Measurements from ENCODE around the gene SUMO3.

The SUMO3 gene

DNA sequence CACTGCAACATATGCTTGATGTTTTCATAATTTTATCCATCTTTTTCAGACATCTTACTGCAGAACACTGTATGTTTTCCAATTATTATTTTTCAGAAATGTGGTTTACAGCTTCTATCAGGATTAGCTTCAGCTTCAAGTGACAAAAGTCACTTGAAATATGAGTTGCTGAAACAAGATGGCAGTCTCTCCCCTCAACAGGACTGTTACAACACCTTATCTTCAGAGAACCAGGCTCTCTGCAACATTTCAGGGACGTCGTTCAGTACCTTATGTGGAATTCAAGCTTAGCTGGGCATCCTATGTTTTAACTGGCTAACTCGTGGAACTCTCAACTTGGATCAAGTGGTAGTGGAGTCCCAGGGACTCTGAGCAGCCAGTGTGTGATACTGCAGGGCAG lies 14.2 kb downstream of the SUMO3 start:
- Histone ChIP-seq H3K36me3 (ENCODE audit: control insufficient read depth in 1 of 2, insufficient read depth in 2 of 2, low read length in 2 of 2) (peaks cover 17 to 44% of the 10 kb centered on the region in 2 donors), H3K27ac (ENCODE audit: low read depth, low read length) (no peak overlapping the region), H3K4me3 (ENCODE audit: low read depth in 1 of 2, low read length in 2 of 2) (no peak overlapping the region), H3K27me3 (ENCODE audit: control insufficient read depth in 1 of 2, insufficient read depth in 2 of 2, low read length in 2 of 2) (no peaks in the 10 kb centered on the region), H3K4me1 (ENCODE audit: control insufficient read depth in 1 of 2, insufficient read depth in 2 of 2, low read length in 2 of 2) (peaks cover 22 to 23% of the 10 kb centered on the region in 2 donors), H3K9me3 (ENCODE audit: control insufficient read depth in 1 of 2, low read length in 2 of 2) (no peaks in the 10 kb centered on the region), H3K9ac (ENCODE audit: low read depth in 1 of 2, low read length in 2 of 2) (no peak overlapping the region)

DNA sequence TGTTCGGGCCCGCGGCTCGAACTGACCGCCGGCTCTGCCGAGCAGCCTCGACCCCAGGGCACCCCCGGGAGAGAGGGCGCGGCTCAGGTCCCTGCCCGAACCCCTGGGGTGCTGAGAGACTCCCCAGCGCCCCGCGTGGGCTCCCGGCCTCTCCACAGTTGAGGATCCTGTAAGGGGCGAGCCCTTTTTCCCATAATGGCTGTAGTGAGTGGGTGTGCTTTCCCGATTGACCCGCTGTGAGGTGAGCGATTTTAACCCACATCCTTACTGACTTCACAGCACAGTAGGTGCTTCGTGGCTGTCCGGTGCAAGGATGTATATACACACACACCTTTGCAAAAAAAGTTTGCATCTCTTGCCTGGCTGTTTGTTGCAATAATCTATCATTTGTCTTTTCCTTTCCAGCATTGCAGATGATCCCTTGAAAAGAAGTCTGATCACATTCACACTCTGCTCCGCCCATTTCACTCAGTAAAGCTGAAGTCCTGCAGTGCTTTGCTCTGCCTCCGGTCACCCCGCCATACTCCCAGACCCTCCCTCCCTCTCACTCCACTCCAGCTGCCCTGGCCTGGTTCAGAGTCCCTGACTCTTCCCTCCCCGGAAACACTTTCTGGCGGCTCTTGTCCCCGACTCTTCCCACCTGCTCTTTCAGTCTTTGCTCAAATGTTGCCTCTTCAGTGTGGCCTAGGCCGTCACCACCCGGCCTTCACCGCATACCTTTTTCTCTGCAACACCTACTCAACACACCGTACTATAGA lies 15.3 kb downstream of the SUMO3 start:
- H3K4me3 ChIP-seq (ENCODE audit: low read depth in 1 of 2, low read length in 2 of 2), result peak overlapping the region; percentile 78 to 80
- H3K9ac ChIP-seq (ENCODE audit: low read depth in 1 of 2, low read length in 2 of 2), result peak overlapping the region; percentile 48 to 62
- no peak overlapping the region for H3K27ac ChIP-seq (ENCODE audit: low read depth, low read length)
- H3K4me1 ChIP-seq (ENCODE audit: control insufficient read depth in 1 of 2, insufficient read depth in 2 of 2, low read length in 2 of 2), result peaks cover 22 to 23% of the 10 kb centered on the region in 2 donors
- H3K9me3 ChIP-seq (ENCODE audit: control insufficient read depth in 1 of 2, low read length in 2 of 2), result no peaks in the 10 kb centered on the region
- H3K27me3 ChIP-seq (ENCODE audit: control insufficient read depth in 1 of 2, insufficient read depth in 2 of 2, low read length in 2 of 2), result no peaks in the 10 kb centered on the region
- H3K36me3 ChIP-seq (ENCODE audit: control insufficient read depth in 1 of 2, insufficient read depth in 2 of 2, low read length in 2 of 2), result peaks cover 17 to 42% of the 10 kb centered on the region in 2 donors

DNA sequence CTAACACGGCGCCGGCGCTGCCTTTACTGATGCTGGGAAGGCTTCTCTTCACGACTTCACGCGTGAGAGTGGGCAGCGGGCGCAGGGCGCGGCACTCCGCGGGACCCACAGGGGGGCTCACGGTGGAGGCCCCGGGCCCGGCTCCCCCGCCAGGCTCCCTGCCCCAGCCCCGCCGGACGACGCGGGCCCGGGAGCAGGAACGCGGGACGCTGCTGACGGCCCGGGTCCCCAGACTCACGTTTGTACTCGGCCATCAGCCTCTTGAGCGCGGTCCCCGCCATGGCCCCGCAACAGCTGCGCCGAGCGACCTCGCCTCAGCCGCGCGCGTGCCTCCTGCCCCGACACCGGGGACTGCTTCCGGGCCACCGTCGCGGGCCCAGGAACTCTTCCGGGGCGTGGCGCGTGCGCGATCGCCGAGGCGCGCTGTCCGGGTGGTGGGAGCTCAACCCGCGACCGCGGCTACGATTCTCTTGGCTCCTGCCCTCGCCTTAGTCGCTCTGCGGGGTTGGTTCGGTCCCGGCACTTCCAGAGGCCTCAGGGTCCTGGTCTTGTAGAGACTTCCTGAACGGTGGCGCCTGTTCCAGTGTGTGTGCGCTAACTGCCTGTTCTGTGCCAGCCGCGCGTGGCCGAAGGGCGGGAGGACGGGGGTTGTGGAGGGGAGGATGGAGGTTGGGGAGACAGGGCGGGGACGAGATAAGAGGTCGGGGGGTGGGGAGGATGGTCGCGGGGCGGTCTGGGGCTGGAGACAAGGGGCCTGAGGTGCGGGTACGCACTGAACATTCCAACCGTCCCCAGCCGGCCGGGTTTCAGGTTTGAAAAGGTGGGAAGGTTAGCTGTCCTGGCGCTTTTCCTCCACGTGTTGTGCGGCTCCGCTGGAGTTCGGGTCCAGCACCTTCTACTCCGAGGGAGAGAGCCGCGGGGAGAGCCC lies 16.1 kb downstream of the SUMO3 start, which contains the start of gene UBE2G2:
UBE2G2 (minus strand) TSS at position 353 of the 928 bp plus-strand sequence; CDS start at position 281, 72 bp downstream.
- Histone ChIP-seq H3K4me3 (ENCODE audit: low read depth in 1 of 2, low read length in 2 of 2) (peak within 1 kb of the TSS; percentile 78 to 80), H3K27me3 (ENCODE audit: control insufficient read depth in 1 of 2, insufficient read depth in 2 of 2, low read length in 2 of 2) (no peaks in the 10 kb centered on the region), H3K9me3 (ENCODE audit: control insufficient read depth in 1 of 2, low read length in 2 of 2) (no peaks in the 10 kb centered on the region), H3K27ac (ENCODE audit: low read depth, low read length) (peak within 1 kb of the TSS; percentile 65), H3K36me3 (ENCODE audit: control insufficient read depth in 1 of 2, insufficient read depth in 2 of 2, low read length in 2 of 2) (peaks cover 9 to 35% of the 10 kb centered on the region in 2 donors), H3K4me1 (ENCODE audit: control insufficient read depth in 1 of 2, insufficient read depth in 2 of 2, low read length in 2 of 2) (peaks cover 22 to 23% of the 10 kb centered on the region in 2 donors), H3K9ac (ENCODE audit: low read depth in 1 of 2, low read length in 2 of 2) (peak within 1 kb of the TSS; percentile 54 to 62)

DNA sequence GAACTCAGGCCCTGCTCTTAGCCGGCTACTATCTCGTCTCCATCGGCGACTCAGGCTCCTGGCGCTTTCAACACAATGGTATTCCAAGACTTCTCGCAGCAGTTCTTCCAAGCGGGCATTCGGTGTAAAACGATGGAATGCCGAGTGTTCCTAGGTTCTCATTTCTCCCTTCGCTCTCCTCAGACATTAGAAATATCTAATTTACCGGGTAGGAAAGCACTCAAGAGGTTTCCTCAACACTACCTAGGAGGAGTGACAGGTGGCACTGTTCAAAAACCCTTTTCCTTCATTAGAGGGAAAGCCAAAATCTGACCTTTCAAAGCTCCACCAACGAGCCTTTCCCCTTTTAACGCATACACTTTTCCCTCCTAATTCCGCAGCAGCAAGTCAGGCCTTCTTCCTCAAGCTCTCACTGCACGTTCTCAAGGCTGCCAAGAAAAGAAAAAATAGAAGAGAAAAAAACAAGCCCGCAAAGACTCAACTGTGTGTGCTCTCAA lies 16.8 kb downstream of the SUMO3 start:
- H3K27ac ChIP-seq (ENCODE audit: low read depth, low read length), result no peak overlapping the region
- peaks cover 22 to 23% of the 10 kb centered on the region in 2 donors for H3K4me1 ChIP-seq (ENCODE audit: control insufficient read depth in 1 of 2, insufficient read depth in 2 of 2, low read length in 2 of 2)
- no peaks in the 10 kb centered on the region for H3K27me3 ChIP-seq (ENCODE audit: control insufficient read depth in 1 of 2, insufficient read depth in 2 of 2, low read length in 2 of 2)
- no peaks in the 10 kb centered on the region for H3K9me3 ChIP-seq (ENCODE audit: control insufficient read depth in 1 of 2, low read length in 2 of 2)
- H3K36me3 ChIP-seq (ENCODE audit: control insufficient read depth in 1 of 2, insufficient read depth in 2 of 2, low read length in 2 of 2), result peaks cover 6 to 32% of the 10 kb centered on the region in 2 donors
- peak overlapping the region; percentile 54 to 62 for H3K9ac ChIP-seq (ENCODE audit: low read depth in 1 of 2, low read length in 2 of 2)
- H3K4me3 ChIP-seq (ENCODE audit: low read depth in 1 of 2, low read length in 2 of 2), result peak overlapping the region; percentile 78 to 80

DNA sequence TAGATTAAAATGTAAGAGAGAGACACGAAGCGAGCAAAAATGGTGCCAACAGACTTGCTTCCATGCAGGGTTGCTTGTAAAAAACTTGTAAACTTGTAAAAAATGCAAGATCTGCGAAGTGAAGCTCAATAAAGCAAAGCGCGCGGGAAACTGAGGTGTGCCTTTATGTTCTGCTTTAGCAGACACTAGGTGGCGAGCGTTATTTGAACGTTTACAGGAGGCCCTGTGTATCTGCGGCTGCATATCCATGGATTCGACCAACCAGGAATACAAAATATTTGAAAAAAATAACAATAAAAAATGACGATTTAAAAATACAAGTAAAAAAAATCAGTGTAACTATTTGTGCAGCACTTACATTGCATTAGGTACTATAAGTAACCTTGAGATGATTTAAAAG lies 17.8 kb downstream of the SUMO3 start:
- peak overlapping the region in 1 of 2 donors; percentile 78 for H3K4me3 ChIP-seq (ENCODE audit: low read depth in 1 of 2, low read length in 2 of 2)
- no peaks in the 10 kb centered on the region for H3K27me3 ChIP-seq (ENCODE audit: control insufficient read depth in 1 of 2, insufficient read depth in 2 of 2, low read length in 2 of 2)
- H3K4me1 ChIP-seq (ENCODE audit: control insufficient read depth in 1 of 2, insufficient read depth in 2 of 2, low read length in 2 of 2), result peaks cover 22 to 23% of the 10 kb centered on the region in 2 donors
- H3K9ac ChIP-seq (ENCODE audit: low read depth in 1 of 2, low read length in 2 of 2), result peak overlapping the region in 1 of 2 donors; percentile 54
- peaks cover 0 to 28% of the 10 kb centered on the region in 2 donors for H3K36me3 ChIP-seq (ENCODE audit: control insufficient read depth in 1 of 2, insufficient read depth in 2 of 2, low read length in 2 of 2)
- no peaks in the 10 kb centered on the region for H3K9me3 ChIP-seq (ENCODE audit: control insufficient read depth in 1 of 2, low read length in 2 of 2)
- H3K27ac ChIP-seq (ENCODE audit: low read depth, low read length), result no peak overlapping the region

DNA sequence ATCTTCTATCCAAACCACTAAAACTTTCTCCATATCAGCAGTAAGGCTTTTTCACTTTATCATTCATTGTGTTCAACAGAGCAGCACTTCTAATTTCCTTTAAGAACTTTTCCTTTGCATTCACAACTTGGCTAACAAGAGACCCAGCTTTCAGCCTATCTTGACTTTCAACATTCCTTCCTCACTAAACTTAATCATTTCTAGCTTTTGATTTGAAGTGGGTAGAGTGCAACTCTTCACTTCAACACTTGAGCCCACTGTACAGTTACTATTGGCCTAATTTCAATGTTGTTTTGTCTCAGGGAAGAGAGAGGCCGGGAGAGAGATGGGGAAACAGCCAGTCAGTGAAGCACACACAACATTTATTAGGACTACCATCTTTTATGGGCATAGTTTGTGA lies 18.2 kb downstream of the SUMO3 start:
- Histone ChIP-seq H3K27me3 (ENCODE audit: control insufficient read depth in 1 of 2, insufficient read depth in 2 of 2, low read length in 2 of 2) (no peaks in the 10 kb centered on the region), H3K4me1 (ENCODE audit: control insufficient read depth in 1 of 2, insufficient read depth in 2 of 2, low read length in 2 of 2) (peaks cover 22 to 23% of the 10 kb centered on the region in 2 donors), H3K4me3 (ENCODE audit: low read depth in 1 of 2, low read length in 2 of 2) (no peak overlapping the region), H3K27ac (ENCODE audit: low read depth, low read length) (no peak overlapping the region), H3K9me3 (ENCODE audit: control insufficient read depth in 1 of 2, low read length in 2 of 2) (no peaks in the 10 kb centered on the region), H3K9ac (ENCODE audit: low read depth in 1 of 2, low read length in 2 of 2) (no peak overlapping the region), H3K36me3 (ENCODE audit: control insufficient read depth in 1 of 2, insufficient read depth in 2 of 2, low read length in 2 of 2) (peaks cover 0 to 23% of the 10 kb centered on the region in 2 donors)

DNA sequence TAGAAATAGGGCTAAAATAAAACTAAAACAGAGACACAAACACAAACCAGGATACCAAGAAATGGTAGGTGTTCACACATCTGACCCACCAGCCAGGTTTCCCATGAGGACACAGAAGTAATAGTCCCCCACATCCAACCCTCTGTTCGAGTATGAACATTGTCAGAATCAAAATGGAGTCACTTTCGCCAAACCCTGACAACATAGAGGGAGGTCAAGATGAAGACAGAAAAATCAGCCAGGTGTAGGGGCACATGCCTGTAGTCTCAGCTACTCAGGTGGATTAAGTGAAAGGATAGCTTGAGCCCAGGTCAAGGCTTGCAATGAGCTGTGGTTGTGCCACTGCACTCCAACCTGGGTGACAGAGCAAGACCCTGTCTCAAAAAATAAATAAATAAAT lies 20.1 kb downstream of the SUMO3 start:
- H3K4me1 ChIP-seq (ENCODE audit: control insufficient read depth in 1 of 2, insufficient read depth in 2 of 2, low read length in 2 of 2), result peaks cover 30 to 32% of the 10 kb centered on the region in 2 donors
- H3K4me3 ChIP-seq (ENCODE audit: low read depth in 1 of 2, low read length in 2 of 2), result no peak overlapping the region
- no peak overlapping the region for H3K9ac ChIP-seq (ENCODE audit: low read depth in 1 of 2, low read length in 2 of 2)
- peaks cover 0 to 18% of the 10 kb centered on the region in 2 donors for H3K36me3 ChIP-seq (ENCODE audit: control insufficient read depth in 1 of 2, insufficient read depth in 2 of 2, low read length in 2 of 2)
- H3K27ac ChIP-seq (ENCODE audit: low read depth, low read length), result no peak overlapping the region
- no peaks in the 10 kb centered on the region for H3K27me3 ChIP-seq (ENCODE audit: control insufficient read depth in 1 of 2, insufficient read depth in 2 of 2, low read length in 2 of 2)
- H3K9me3 ChIP-seq (ENCODE audit: control insufficient read depth in 1 of 2, low read length in 2 of 2), result no peaks in the 10 kb centered on the region

DNA sequence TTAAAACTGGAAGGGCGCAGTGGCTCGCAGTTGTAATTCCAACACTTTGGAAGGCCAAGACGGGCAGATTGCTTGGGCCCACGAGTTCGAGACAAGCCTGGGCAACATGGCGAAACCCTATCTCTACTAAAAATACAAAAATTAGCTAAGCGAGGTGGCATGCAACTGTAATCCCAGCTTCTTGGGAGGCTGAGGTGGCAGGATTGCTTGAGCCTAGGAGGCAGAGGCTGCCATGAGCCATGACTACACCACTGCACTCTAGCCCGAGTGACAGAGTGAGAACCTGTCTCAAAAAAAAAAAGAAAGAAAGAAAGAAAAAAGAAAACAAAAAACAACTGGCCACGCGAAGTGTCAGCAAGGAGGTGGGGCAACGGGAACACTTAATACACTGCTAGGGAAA lies 22.5 kb downstream of the SUMO3 start:
- Histone ChIP-seq H3K4me3 (ENCODE audit: low read depth in 1 of 2, low read length in 2 of 2) (no peak overlapping the region), H3K4me1 (ENCODE audit: control insufficient read depth in 1 of 2, insufficient read depth in 2 of 2, low read length in 2 of 2) (peaks cover 23 to 29% of the 10 kb centered on the region in 2 donors), H3K27ac (ENCODE audit: low read depth, low read length) (no peak overlapping the region), H3K36me3 (ENCODE audit: control insufficient read depth in 1 of 2, insufficient read depth in 2 of 2, low read length in 2 of 2) (peaks cover 0 to 23% of the 10 kb centered on the region in 2 donors), H3K27me3 (ENCODE audit: control insufficient read depth in 1 of 2, insufficient read depth in 2 of 2, low read length in 2 of 2) (no peaks in the 10 kb centered on the region), H3K9ac (ENCODE audit: low read depth in 1 of 2, low read length in 2 of 2) (no peak overlapping the region), H3K9me3 (ENCODE audit: control insufficient read depth in 1 of 2, low read length in 2 of 2) (no peaks in the 10 kb centered on the region)

DNA sequence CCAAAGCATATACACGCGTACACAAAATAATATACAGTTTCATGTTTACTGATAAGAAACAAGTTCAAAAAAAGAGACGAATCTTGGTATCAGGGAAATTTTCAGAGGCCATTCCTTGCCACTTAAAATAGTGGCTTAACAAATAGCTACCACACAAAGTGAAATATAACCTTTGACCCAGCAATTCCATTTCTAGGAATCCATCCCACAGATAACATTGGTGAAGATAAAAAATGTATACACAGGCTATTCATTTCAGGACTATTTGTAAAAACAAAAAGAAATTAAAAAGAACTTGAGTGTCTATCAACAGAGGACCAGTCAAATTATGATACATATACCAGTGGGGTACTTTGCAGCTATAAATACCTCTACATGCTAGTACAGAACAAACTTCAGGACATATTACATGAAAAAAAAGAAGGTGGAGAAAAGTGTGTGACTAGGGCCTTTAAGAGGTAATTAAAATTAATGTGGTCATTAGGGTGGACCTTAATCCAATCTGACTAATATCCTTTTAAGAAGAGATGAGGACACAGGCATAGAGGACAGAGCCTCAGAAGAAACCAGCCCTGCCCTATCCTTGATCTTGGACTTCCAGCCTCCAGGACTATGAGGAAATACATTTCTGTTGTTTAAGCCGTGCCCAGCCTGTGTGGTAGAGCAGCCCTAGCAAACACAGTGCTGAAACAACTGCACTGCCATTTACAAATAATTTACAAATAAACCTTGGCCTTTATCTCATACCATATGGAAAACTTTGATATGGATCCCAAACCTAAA lies 24.1 kb downstream of the SUMO3 start:
- peaks cover 0 to 21% of the 10 kb centered on the region in 2 donors for H3K36me3 ChIP-seq (ENCODE audit: control insufficient read depth in 1 of 2, insufficient read depth in 2 of 2, low read length in 2 of 2)
- H3K4me1 ChIP-seq (ENCODE audit: control insufficient read depth in 1 of 2, insufficient read depth in 2 of 2, low read length in 2 of 2), result peaks cover 15 to 22% of the 10 kb centered on the region in 2 donors
- H3K4me3 ChIP-seq (ENCODE audit: low read depth in 1 of 2, low read length in 2 of 2), result no peak overlapping the region
- no peak overlapping the region for H3K9ac ChIP-seq (ENCODE audit: low read depth in 1 of 2, low read length in 2 of 2)
- no peak overlapping the region for H3K27ac ChIP-seq (ENCODE audit: low read depth, low read length)
- H3K9me3 ChIP-seq (ENCODE audit: control insufficient read depth in 1 of 2, low read length in 2 of 2), result no peaks in the 10 kb centered on the region
- H3K27me3 ChIP-seq (ENCODE audit: control insufficient read depth in 1 of 2, insufficient read depth in 2 of 2, low read length in 2 of 2), result no peaks in the 10 kb centered on the region

Data from duodenal mucosa (tissue), 2 donors.